HFF-Myc (cell line): ENCODE data around the gene HIRIP3.

ENCODE experiments used
- DNase-seq: peaks from one replicate; pipeline ENCODE4 v3.0.0-alpha.2; 2011; ENCODE audit warnings: low read depth; ENCODE audit errors: extremely low read depth
- H3K4me3 ChIP-seq: replicated peaks from 2 replicates; pipeline ENCODE4 v1.5.1; 2011; ENCODE audit warnings: low read depth, mild to moderate bottlenecking, control low read depth, low read length
- CTCF ChIP-seq: IDR thresholded peaks from 2 replicates; pipeline ENCODE4 v1.5.1; 2012; ENCODE audit warnings: mild to moderate bottlenecking, low read depth, low read length, control low read depth; ENCODE audit errors: missing control alignments

Gene HIRIP3

DNA sequence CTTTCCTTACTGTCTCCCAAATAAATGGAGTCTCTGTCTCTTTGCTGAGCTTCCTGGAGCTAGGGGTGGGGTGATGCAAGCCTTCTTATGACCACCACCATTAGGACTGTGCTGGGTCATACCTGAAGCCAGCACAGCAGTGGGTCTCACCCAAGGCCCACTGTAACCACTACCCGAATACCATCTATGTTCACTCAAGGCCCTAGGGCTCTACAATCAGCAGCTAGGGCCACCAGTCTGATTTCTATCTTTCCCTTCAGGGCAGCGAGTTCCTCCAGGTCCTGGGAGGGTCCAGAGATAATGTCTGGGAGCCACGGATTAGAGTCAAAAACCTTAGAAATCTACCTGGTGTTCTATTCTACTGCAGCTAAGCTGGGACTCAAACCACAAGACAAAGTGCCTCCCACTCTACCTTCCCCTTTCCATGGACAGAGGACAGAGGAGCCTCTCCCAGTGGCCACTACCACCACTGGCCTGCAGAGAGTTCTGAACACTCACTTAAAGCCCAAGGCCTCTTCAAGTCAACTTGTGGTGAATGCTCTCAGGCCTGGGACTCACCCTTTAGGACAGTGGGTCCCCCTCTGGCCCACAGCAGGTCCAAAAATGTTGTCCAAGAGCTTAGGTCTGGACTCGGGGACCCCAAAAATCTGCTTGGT, 44.5 kb downstream of the HIRIP3 start:
- no peak overlapping the region for H3K4me3 ChIP-seq
- TF ChIP-seq CTCF: no peak
- DNase-seq: no peak

DNA sequence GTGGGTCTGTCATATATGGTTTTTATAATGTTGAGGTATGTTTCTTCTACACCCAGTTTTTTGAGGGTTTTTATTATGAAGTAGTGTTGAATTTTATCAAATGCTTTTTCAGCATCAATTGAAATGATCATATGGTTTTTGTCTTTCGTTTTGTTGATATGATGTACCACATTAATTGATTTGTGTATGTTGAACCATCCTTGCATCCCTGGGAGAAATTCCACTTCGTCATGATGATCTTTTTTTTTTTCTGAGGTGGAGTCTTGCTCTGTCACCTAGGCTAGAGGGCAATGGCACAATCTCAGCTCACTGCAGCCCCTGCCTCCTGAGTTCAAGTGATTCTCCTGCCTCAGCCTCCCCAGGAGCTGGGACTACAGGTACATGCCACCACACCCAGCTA, 47.5 kb downstream of the HIRIP3 start:
- H3K4me3 ChIP-seq: no peak overlapping the region
- no peak for DNase-seq
- no peak for TF ChIP-seq CTCF

GRCh38 chr16:29943846-29944799, 51.3 kb downstream of the HIRIP3 start:
- DNase-seq: peak; percentile 98
- 0 out of 2 replicates have a peak overlapping the region, but pooled peaks have one; percentile 6 for H3K4me3 ChIP-seq

More at GRCh38 chr16:29943846-29944799, 51.3 kb downstream of the HIRIP3 start:
- peak; percentile 28 for TF ChIP-seq CTCF
